ENCODE results near the gene ALAS1. TPM values are rescaled to one million over a fixed set of nuclear protein-coding genes. Genes with fewer than 3 reads are reported as not detected.

The ALAS1 gene
- total RNA-seq, 1 experiment from 2014 or later: 69.5 TPM

DNA sequence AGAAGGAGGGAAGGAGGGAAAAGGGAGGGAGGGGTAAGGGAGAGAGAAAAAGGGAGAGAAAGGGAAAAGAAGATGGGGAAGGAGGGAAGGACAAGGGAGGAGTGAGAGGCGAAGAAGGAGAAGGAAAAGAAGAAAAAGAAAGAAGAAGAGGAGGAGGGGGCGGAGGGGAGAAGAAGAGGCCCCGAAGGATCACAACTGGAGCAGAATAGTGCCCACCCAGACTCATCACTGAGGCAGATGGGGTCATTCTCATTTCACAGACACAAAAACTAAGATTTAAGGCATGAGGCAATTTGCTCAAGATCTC, 2.7 kb upstream of the ALAS1 start:
- Histone ChIP-seq H3K4me1 (ENCODE audit: insufficient read depth, low read length) (peaks cover 38% of the 10 kb centered on the region), H4K20me1 (ENCODE audit: low read length) (peaks cover 11% of the 10 kb centered on the region; the same call in 1 of the 2 replicates), H3K9ac (ENCODE audit: low read length) (no peak overlapping the region), H3K4me3 (ENCODE audit: low read length) (no peak overlapping the region), H3K79me2 (ENCODE audit: low read length) (peaks cover 23% of the 10 kb centered on the region), H3K4me2 (ENCODE audit: low read length) (no peak overlapping the region), H3K36me3 (ENCODE audit: low read depth, low read length) (peaks cover 4% of the 10 kb centered on the region), H3K9me2 (replicated peaks; ENCODE audit: low read length) (no peaks in the 10 kb centered on the region), H3K27me3 (ENCODE audit: low read length) (no peaks in the 10 kb centered on the region), H3F3A (ENCODE audit: low read length, unreplicated experiment) (no peaks in the 10 kb centered on the region), H2AFZ (ENCODE audit: low read length) (no peak overlapping the region), H3K9me3 (ENCODE audit: low read length) (no peaks in the 10 kb centered on the region), H3K27ac (ENCODE audit: low read length) (no peak overlapping the region)
- no peak for TF ChIP-seq EZH2 (IDR thresholded peaks at IDR 0.05; ENCODE audit: low read length, unreplicated experiment)
- TF ChIP-seq, protein P1, sequence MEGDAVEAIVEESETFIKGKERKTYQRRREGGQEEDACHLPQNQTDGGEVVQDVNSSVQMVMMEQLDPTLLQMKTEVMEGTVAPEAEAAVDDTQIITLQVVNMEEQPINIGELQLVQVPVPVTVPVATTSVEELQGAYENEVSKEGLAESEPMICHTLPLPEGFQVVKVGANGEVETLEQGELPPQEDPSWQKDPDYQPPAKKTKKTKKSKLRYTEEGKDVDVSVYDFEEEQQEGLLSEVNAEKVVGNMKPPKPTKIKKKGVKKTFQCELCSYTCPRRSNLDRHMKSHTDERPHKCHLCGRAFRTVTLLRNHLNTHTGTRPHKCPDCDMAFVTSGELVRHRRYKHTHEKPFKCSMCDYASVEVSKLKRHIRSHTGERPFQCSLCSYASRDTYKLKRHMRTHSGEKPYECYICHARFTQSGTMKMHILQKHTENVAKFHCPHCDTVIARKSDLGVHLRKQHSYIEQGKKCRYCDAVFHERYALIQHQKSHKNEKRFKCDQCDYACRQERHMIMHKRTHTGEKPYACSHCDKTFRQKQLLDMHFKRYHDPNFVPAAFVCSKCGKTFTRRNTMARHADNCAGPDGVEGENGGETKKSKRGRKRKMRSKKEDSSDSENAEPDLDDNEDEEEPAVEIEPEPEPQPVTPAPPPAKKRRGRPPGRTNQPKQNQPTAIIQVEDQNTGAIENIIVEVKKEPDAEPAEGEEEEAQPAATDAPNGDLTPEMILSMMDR (conservative IDR thresholded peaks at IDR 0.05; ENCODE audit: low read depth, low read length): no peak
- ChIA-PET CTCF (no interaction called here), POLR2A (ENCODE audit: unreplicated experiment) (no interaction called here)
- DNase-seq (no peak), ATAC-seq (no peak)
- intact Hi-C loops (cut with micrococcal nuclease): no loop called here
- no TSS peak for BruUV-seq (replicated peaks)

DNA sequence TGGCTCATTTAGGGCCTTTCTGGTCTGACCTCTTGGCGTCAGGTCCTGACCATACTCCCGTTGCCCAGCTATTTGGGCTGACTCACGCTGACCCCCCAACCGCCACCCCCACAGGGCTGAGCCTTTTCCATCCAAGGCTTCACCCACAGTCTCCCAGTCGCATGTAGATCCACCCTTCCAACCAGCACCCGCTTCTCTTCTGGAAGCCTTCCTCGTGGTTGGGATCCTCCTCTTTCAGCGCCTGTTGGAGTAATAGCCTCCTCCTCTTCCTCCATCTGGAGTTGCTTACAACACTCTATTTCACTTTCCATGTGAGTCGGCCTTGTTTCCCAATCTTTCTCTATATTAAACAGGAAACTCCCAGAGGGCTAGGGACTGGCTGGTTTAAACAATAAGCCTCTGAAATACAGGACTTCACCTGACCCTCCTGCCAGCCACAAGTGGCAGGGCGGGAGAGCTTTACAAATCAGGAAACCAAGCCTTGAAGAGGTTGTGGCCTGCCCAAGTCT, 2.1 kb upstream of the ALAS1 start:
- no peak overlapping the region for H3K4me2 ChIP-seq (ENCODE audit: low read length)
- H3K9me3 ChIP-seq (ENCODE audit: low read length): no peaks in the 10 kb centered on the region
- DNase-seq (peak; percentile 44), ATAC-seq (no peak)
- ChIA-PET POLR2A (ENCODE audit: unreplicated experiment) (no interaction called here), CTCF (no interaction called here)
- H3K9ac ChIP-seq (ENCODE audit: low read length): no peak overlapping the region
- H3K27me3 ChIP-seq (ENCODE audit: low read length): no peaks in the 10 kb centered on the region
- peaks cover 11% of the 10 kb centered on the region; the same call in 1 of the 2 replicates for H4K20me1 ChIP-seq (ENCODE audit: low read length)
- intact Hi-C loops (cut with micrococcal nuclease): no loop called here
- peaks cover 28% of the 10 kb centered on the region for H3K79me2 ChIP-seq (ENCODE audit: low read length)
- H3K27ac ChIP-seq (ENCODE audit: low read length): no peak overlapping the region
- H2AFZ ChIP-seq (ENCODE audit: low read length): no peak overlapping the region
- no peaks in the 10 kb centered on the region for H3F3A ChIP-seq (ENCODE audit: low read length, unreplicated experiment)
- no peak for TF ChIP-seq EZH2 (IDR thresholded peaks at IDR 0.05; ENCODE audit: low read length, unreplicated experiment)
- TF ChIP-seq, protein P1 (conservative IDR thresholded peaks at IDR 0.05; ENCODE audit: low read depth, low read length): no peak
- no peak for TF ChIP-seq EZH2phosphoT487 (IDR thresholded peaks at IDR 0.05; ENCODE audit: borderline replicate concordance, low read length)
- BruUV-seq (replicated peaks): no TSS peak
- H3K36me3 ChIP-seq (ENCODE audit: low read depth, low read length): peaks cover 7% of the 10 kb centered on the region
- peaks cover 42% of the 10 kb centered on the region for H3K4me1 ChIP-seq (ENCODE audit: insufficient read depth, low read length)
- no peaks in the 10 kb centered on the region for H3K9me2 ChIP-seq (replicated peaks; ENCODE audit: low read length)
- no peak overlapping the region for H3K4me3 ChIP-seq (ENCODE audit: low read length)

DNA sequence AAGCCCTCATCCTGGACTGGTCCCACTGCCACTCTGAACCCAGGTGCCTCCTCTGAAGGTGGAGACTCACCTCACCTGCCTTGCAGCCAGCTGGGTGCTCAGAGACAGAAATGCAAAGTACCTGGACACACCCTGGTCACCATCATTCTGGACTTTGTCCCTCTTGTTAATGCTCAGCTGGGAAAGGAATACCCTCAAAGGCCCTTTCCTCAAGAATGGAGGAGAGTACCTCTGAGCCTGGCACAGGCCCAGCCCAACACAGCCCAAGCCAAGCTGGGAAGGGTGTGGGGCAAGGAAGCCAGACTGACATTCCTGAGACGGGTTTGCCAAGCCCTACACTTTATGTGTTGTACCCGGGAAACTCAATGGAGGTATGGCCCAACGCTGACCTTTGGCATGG, 983 bp upstream of the ALAS1 start:
- Histone ChIP-seq H3K79me2 (ENCODE audit: low read length) (peaks cover 38% of the 10 kb centered on the region), H3K4me2 (ENCODE audit: low read length) (peak overlapping the region; percentile 95; the same call in 1 of the 2 replicates), H3K36me3 (ENCODE audit: low read depth, low read length) (peaks cover 17% of the 10 kb centered on the region), H3K4me3 (ENCODE audit: low read length) (no peak overlapping the region), H3K4me1 (ENCODE audit: insufficient read depth, low read length) (peaks cover 50% of the 10 kb centered on the region), H3K27ac (ENCODE audit: low read length) (no peak overlapping the region), H3K9me2 (replicated peaks; ENCODE audit: low read length) (no peaks in the 10 kb centered on the region), H4K20me1 (ENCODE audit: low read length) (peaks cover 11% of the 10 kb centered on the region; the same call in 1 of the 2 replicates), H2AFZ (ENCODE audit: low read length) (0 out of 2 replicates have a peak overlapping the region, but pooled peaks have one; percentile 79), H3K9ac (ENCODE audit: low read length) (no peak overlapping the region), H3K27me3 (ENCODE audit: low read length) (no peaks in the 10 kb centered on the region), H3F3A (ENCODE audit: low read length, unreplicated experiment) (no peaks in the 10 kb centered on the region), H3K9me3 (ENCODE audit: low read length) (no peaks in the 10 kb centered on the region)
- ChIA-PET POLR2A (ENCODE audit: unreplicated experiment) (no interaction called here), CTCF (no interaction called here)
- BruUV-seq (replicated peaks): no TSS peak
- peak; percentile 25 for DNase-seq
- ATAC-seq: no peak
- intact Hi-C loops (cut with micrococcal nuclease): no loop called here
- no peak for TF ChIP-seq EZH2 (IDR thresholded peaks at IDR 0.05; ENCODE audit: low read length, unreplicated experiment)
- no peak for TF ChIP-seq EZH2phosphoT487 (IDR thresholded peaks at IDR 0.05; ENCODE audit: borderline replicate concordance, low read length)
- TF ChIP-seq, protein P1 (conservative IDR thresholded peaks at IDR 0.05; ENCODE audit: low read depth, low read length): no peak

All from PC-3 (cell line).